Measurements from ENCODE around the gene FAAP20. TPM values are rescaled to one million over a fixed set of nuclear protein-coding genes. Genes with fewer than 3 reads are reported as not detected.
A peak's percentile ranks its signal among the peaks of the same experiment; 100 is the strongest.

FAAP20 gene
- total and polyA plus RNA-seq, 2 of the 8 experiments (the other 6 are each of a cell fraction or from before 2014, with no cell fraction given), result 58.4 to 99.8 TPM

- no peak overlapping the region for H3K4ac ChIP-seq (replicated peaks; ENCODE audit: insufficient read length, low read depth, low read length)
- no peak overlapping the region for H3K4me2 ChIP-seq (ENCODE audit: insufficient read depth in 1 of 2, low read depth in 2 of 2, low read length in 2 of 2)
- POLR2A ChIA-PET (ENCODE audit: partially characterized antibody), result interaction anchor here (4.7 kb wide), 1 partner anchor 9 kb away, joined by 34 read pairs; no protein-coding TSS in a partner anchor
- no peak overlapping the region for H3K4me3 ChIP-seq (ENCODE audit: extremely low read depth in 1 of 4, insufficient read depth in 2 of 4, low read depth in 3 of 4, low read length in 4 of 4)
- H2BK120ac ChIP-seq (replicated peaks; ENCODE audit: low read depth, low read length), result no peak overlapping the region
- H4K5ac ChIP-seq (ENCODE audit: insufficient read length, low read depth, low read length), result no peak overlapping the region
- no peaks in the 10 kb centered on the region for H3K27me3 ChIP-seq (replicated peaks in 1 of 4; ENCODE audit: control insufficient read depth in 3 of 4, extremely low read depth in 1 of 4, insufficient read depth in 3 of 4, low read length in 3 of 4)
- no peaks in the 10 kb centered on the region for H3K23me2 ChIP-seq (ENCODE audit: low read depth, low read length)
- WGBS, 2 experiments (ENCODE audit: extremely low coverage in 1 of 2, insufficient coverage in 1 of 2, insufficient read length in 1 of 2, insufficient replicate concordance in 2 of 2, low coverage in 1 of 2, low lambda C conversion rate in 2 of 2, missing lambda C conversion rate in 1 of 2), result 94% methylated on average over 6 of the region's 6 CpGs; no CpG with 5 or more reads in 1 of the 2 experiments
- H3K36me3 ChIP-seq (ENCODE audit: control insufficient read depth in 2 of 4, insufficient read depth in 4 of 4, low read length in 3 of 4), result peaks cover 0 to 3% (median 0%) of the 10 kb centered on the region in 4 experiments; a peak in 1 of 8 replicates
- no peaks in the 10 kb centered on the region; a peak in 1 of 4 replicates for H3K9me3 ChIP-seq (ENCODE audit: insufficient read depth in 2 of 2, low read depth in 1 of 2, low read length in 1 of 2)
- H3K79me2 ChIP-seq (ENCODE audit: control insufficient read depth in 1 of 2, insufficient read depth in 2 of 2, low read length in 2 of 2), result peaks cover 67 to 98% of the 10 kb centered on the region in 2 experiments
- H2AFZ ChIP-seq (ENCODE audit: low read length), result no peak overlapping the region
- no peak for FAIRE-seq
- peaks cover 50 to 68% of the 10 kb centered on the region in 2 experiments for H4K20me1 ChIP-seq (replicated peaks in 1 of 2; ENCODE audit: control insufficient read depth in 1 of 2, insufficient read depth in 2 of 2, low read length in 2 of 2)
- no peak overlapping the region for H3K9ac ChIP-seq (replicated peaks in 1 of 4; ENCODE audit: extremely low read depth in 1 of 4, low read depth in 3 of 4, low read length in 3 of 4)
- no peak overlapping the region for H3K56ac ChIP-seq (replicated peaks; ENCODE audit: insufficient read length, low read depth, low read length)
- peaks cover 0 to 16% (median 8%) of the 10 kb centered on the region in 4 experiments; a peak in 5 of 7 replicates for H3K4me1 ChIP-seq (replicated peaks in 1 of 4; ENCODE audit: control insufficient read depth in 3 of 4, insufficient read depth in 4 of 4, low read length in 3 of 4)
- H4K8ac ChIP-seq (ENCODE audit: extremely low read depth, insufficient read depth, low read length), result no peak overlapping the region; the same call in 1 of the 2 replicates
- no peak overlapping the region for H2BK12ac ChIP-seq (ENCODE audit: low read depth, low read length)
- no peak overlapping the region for H2BK15ac ChIP-seq (ENCODE audit: low read length)
- no peak overlapping the region for H3K27ac ChIP-seq (ENCODE audit: low read depth, low read length)
- CTCF ChIA-PET (ENCODE audit: partially characterized antibody), result interaction anchor here (0.5 to 2.8 kb wide), 8 partner anchors 9 to 558 kb away, joined by 3 to 9 read pairs (median 4); no protein-coding TSS in a partner anchor
- no peak overlapping the region for H4K91ac ChIP-seq (replicated peaks; ENCODE audit: insufficient read length, low read length)
- H3K18ac ChIP-seq (ENCODE audit: extremely low read depth, low read length), result no peak overlapping the region
- H2BK5ac ChIP-seq (ENCODE audit: low read depth, low read length), result peak overlapping the region; percentile 9; the same call in 1 of the 2 replicates
- peaks cover 37% of the 10 kb centered on the region for H3K79me1 ChIP-seq (ENCODE audit: low read depth, low read length)
- no peak for DNase-seq (ENCODE audit: low read depth in 1 of 2, low spot score in 2 of 2)
- H2BK20ac ChIP-seq (ENCODE audit: low read length), result no peak overlapping the region
- H3K14ac ChIP-seq (ENCODE audit: insufficient read length), result no peak overlapping the region
- H2AK5ac ChIP-seq (ENCODE audit: low read depth, low read length), result no peak overlapping the region
- H3K23ac ChIP-seq (ENCODE audit: insufficient read length), result no peak overlapping the region
- TF ChIP-seq SP4 (IDR thresholded peaks at IDR 0.05; ENCODE audit: low read length) (no peak), HDAC2 (IDR thresholded peaks at IDR 0.05; ENCODE audit: borderline replicate concordance in 1 of 2, low read depth in 2 of 2, low read length in 2 of 2) (no peak)
Measured at GRCh38 chr1:2239013-2239370, 44.4 kb upstream of the FAAP20 start.

Measured in H1 (cell line).